Memory B cell (primary cell): Measurements from ENCODE around the gene RPS6KC1.
"Not testable (repeated sequence)": the region's sequence is repeated elsewhere in the genome, so short reads cannot be mapped to it uniquely, and the experiment has no call there.

ENCODE experiments used
- ATAC-seq: fragments of 150-1000 bp; cut with Tn5 transposase; 2 replicates; pipeline ENCODE4 v1.10.0; 2021; ENCODE audit warnings: low read depth, mild to moderate bottlenecking, moderate library complexity
- DNase-seq, 2 donors: peaks; one replicate each; pipeline ENCODE4 v3.0.0; 2022; ENCODE audit warnings: low spot score in 2 of 2
- H3K27ac Mint-ChIP-seq: one replicate; pipeline ENCODE4 v1.8.0; 2022; ENCODE audit warnings: mild to moderate bottlenecking, moderate library complexity, mixed read lengths
- H3K27me3 Mint-ChIP-seq: one replicate; pipeline ENCODE4 v1.8.0; 2022; ENCODE audit warnings: mixed read lengths
- H3K36me3 Mint-ChIP-seq: one replicate; pipeline ENCODE4 v1.8.0; 2022; ENCODE audit warnings: mild to moderate bottlenecking, mixed read lengths
- H3K4me1 Mint-ChIP-seq: one replicate; pipeline ENCODE4 v1.8.0; 2022; ENCODE audit warnings: mixed read lengths
- H3K4me3 Mint-ChIP-seq: one replicate; pipeline ENCODE4 v1.8.0; 2022; ENCODE audit warnings: mild to moderate bottlenecking, moderate library complexity, mixed read lengths
- H3K9me3 Mint-ChIP-seq: one replicate; pipeline ENCODE4 v1.8.0; 2022; ENCODE audit warnings: mixed read lengths

The RPS6KC1 gene

DNA sequence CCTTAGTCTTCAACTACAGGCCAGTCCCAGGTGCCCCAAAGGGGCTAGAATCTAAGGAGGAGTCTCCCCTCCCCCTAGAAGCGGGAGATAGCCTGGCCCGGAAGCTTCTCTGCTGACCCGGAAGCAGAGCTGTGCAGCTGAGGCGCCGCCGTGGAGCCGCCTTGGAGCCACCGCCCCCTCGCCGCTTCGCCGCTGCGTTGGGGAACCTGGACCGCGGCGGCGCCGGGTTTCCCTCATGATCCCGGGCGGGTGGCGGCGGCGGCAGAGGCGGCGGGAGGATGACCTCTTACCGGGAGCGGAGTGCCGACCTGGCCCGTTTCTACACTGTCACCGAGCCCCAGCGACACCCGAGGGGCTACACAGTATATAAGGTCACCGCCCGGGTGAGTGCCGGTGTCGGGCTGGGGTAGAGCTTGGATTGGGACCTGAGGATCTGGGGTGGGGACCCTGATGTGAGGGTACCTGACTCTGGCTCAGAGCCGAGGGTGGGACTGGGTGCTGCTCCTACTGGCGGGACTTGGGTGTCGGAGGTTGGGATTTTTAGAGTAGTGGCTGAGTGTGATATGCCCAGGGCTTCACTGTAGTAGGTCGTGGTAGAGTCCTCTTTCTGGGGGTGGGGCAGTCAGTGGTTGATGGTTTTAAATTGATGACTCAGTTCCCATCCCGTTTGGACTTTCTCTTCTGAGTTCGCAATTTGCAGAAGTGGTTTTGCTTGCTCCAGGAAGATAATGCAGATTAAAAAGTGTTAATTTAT is at the start of gene RPS6KC1:
Gene RPS6KC1 (plus strand): TSS at position 115 of the 754 bp plus-strand sequence. CDS start 164 bp downstream, at position 279.
- Mint-ChIP-seq H3K4me1 (peaks cover 15% of the 10 kb centered on the region), H3K4me3 (peak within 1 kb of the TSS; percentile 96), H3K27ac (peak within 1 kb of the TSS; percentile 88), H3K36me3 (peaks cover 8% of the 10 kb centered on the region), H3K27me3 (peaks cover 2% of the 10 kb centered on the region), H3K9me3 (peaks cover 4% of the 10 kb centered on the region)
- ATAC-seq = peak; percentile 97
- DNase-seq = peak; percentile 61 to 74

DNA sequence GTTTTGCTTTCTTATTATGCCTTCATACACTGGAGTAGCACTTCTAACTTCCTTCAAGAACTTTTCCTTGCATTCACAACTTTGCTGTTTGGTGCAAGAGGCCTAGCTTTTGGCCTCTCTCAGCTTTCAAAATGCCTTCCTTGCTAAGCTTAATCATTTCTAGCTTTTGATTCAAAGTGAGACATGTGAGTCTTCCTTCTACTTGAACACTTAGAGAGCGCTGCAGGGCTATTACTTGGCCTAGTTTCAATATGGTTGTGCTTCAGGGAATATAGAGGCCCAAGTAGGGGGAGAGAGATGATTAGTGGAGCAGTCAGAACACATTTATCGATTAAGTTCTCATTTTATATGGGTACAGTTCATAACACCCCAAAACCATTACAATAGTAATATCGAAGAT is 47.8 kb upstream of the RPS6KC1 start:
- Mint-ChIP-seq H3K4me1 (peaks cover 4% of the 10 kb centered on the region), H3K4me3 (no peak overlapping the region), H3K9me3 (no peaks in the 10 kb centered on the region), H3K27me3 (no peaks in the 10 kb centered on the region), H3K36me3 (peaks cover 20% of the 10 kb centered on the region), H3K27ac (no peak overlapping the region)
- ATAC-seq (no peak), DNase-seq (no peak)

- Mint-ChIP-seq H3K9me3 (no peaks in the 10 kb centered on the region), H3K27ac (peak overlapping the region; percentile 14), H3K4me3 (no peak overlapping the region), H3K27me3 (no peaks in the 10 kb centered on the region), H3K4me1 (peaks cover 21% of the 10 kb centered on the region), H3K36me3 (peaks cover 13% of the 10 kb centered on the region)
- no peak for ATAC-seq
- DNase-seq = no peak
These were observed 42.5 kb upstream of the RPS6KC1 start for GRCh38 chr1:213008564-213008963.

GRCh38 chr1:213014642-213015041 is 36.4 kb upstream of the RPS6KC1 start:
- Mint-ChIP-seq H3K27me3 (no peaks in the 10 kb centered on the region), H3K27ac (peak overlapping the region; percentile 98), H3K9me3 (no peaks in the 10 kb centered on the region), H3K4me3 (peak overlapping the region; percentile 100), H3K4me1 (peaks cover 25% of the 10 kb centered on the region), H3K36me3 (peaks cover 12% of the 10 kb centered on the region)
- no peak for ATAC-seq
- no peak for DNase-seq

GRCh38 chr1:213015099-213016050 is 35.7 kb upstream of the RPS6KC1 start, which contains the start of gene ANGEL2:
Gene ANGEL2 (minus strand): TSS chr1:213015867. CDS start chr1:213015671, 196 bp downstream.
- H3K9me3 Mint-ChIP-seq = no peaks in the 10 kb centered on the region
- ATAC-seq = peak; percentile 96
- peaks cover 12% of the 10 kb centered on the region for H3K36me3 Mint-ChIP-seq
- peak; percentile 85 to 88 for DNase-seq
- peak within 1 kb of the TSS; percentile 100 for H3K4me3 Mint-ChIP-seq
- peaks cover 25% of the 10 kb centered on the region for H3K4me1 Mint-ChIP-seq
- H3K27me3 Mint-ChIP-seq = no peaks in the 10 kb centered on the region
- H3K27ac Mint-ChIP-seq = peak within 1 kb of the TSS; percentile 98

DNA sequence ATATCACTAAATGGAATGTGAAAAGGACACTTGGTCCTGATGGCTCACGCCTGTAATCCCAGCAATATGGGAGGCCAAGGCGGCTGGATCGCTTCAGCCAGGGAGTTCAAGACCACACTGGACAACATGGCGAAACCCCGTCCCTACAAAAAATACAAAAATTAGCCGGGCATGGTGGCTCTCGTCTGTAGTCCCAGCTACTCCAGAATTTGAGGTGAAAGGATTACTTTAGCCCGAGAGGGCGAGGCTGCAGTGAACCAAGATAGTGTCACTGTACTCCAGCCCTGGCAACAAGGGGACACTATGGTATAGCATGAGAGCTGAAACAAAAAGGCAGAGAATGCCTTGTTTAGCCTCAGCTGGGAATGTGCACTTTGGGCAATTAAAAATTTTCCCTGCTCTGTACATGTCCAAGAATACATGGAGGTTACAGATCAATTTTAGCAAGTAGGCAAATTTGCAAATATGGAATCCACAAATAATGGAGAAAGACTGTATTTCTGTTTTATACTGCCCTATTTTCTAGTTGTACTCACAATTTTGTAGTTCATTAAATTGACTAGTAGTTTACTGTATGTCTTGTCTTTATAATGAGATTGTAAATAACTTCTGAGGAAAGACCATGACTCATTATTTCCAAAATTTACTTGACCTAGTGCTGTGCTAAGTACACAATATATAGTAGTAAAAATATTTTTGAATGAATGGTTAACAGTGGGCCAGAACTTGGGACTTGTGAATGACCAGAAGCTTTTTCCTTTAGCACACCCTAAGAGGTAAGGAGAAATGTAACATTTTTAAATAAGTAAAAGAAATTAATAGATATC is 33.4 kb upstream of the RPS6KC1 start:
- peaks cover 3% of the 10 kb centered on the region for H3K36me3 Mint-ChIP-seq
- no peak overlapping the region for H3K4me3 Mint-ChIP-seq
- ATAC-seq (no peak), DNase-seq (no peak)
- no peak overlapping the region for H3K27ac Mint-ChIP-seq
- H3K4me1 Mint-ChIP-seq = peaks cover 12% of the 10 kb centered on the region
- no peaks in the 10 kb centered on the region for H3K9me3 Mint-ChIP-seq
- H3K27me3 Mint-ChIP-seq = no peaks in the 10 kb centered on the region

- no peak for ATAC-seq
- DNase-seq = no peak
- H3K36me3 Mint-ChIP-seq = peaks cover 3% of the 10 kb centered on the region
- H3K9me3 Mint-ChIP-seq = no peaks in the 10 kb centered on the region
- H3K4me1 Mint-ChIP-seq = peaks cover 8% of the 10 kb centered on the region
- peaks cover 5% of the 10 kb centered on the region for H3K27me3 Mint-ChIP-seq
- no peak overlapping the region for H3K4me3 Mint-ChIP-seq
- no peak overlapping the region for H3K27ac Mint-ChIP-seq
These were observed 31.6 kb upstream of the RPS6KC1 start for GRCh38 chr1:213019450-213019849.

DNA sequence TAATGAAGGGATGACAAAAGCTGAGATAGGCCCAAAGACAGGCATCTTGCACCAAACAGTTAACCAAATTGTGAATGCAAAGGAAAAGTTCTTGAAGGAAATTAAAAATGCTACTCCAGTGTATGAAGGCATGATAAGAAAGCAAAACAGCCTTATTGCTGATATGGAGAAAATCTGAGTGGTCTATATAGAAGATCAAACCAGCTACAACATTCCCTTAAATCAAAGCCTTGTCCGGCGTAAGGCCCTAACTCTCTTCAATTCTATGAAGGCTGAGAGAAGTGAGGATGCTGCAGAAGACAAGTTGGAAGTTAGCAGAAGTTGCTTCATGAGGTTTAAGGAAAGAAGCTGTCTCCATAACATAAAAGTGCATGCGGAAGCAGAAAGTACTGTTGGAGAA is 31.0 kb upstream of the RPS6KC1 start:
- H3K27ac Mint-ChIP-seq = no peak overlapping the region
- peaks cover 5% of the 10 kb centered on the region for H3K4me1 Mint-ChIP-seq
- H3K27me3 Mint-ChIP-seq = peaks cover 6% of the 10 kb centered on the region
- peaks cover 3% of the 10 kb centered on the region for H3K36me3 Mint-ChIP-seq
- peaks cover under 1% of the 10 kb centered on the region for H3K9me3 Mint-ChIP-seq
- H3K4me3 Mint-ChIP-seq = no peak overlapping the region
- ATAC-seq (no peak), DNase-seq (no peak)

GRCh38 chr1:213027024-213027423 is 24.0 kb upstream of the RPS6KC1 start:
- not testable (repeated sequence) for H3K36me3 Mint-ChIP-seq, DNase-seq, H3K9me3 Mint-ChIP-seq, ATAC-seq, H3K4me1 Mint-ChIP-seq, H3K4me3 Mint-ChIP-seq, H3K27ac Mint-ChIP-seq
- peaks cover 27% of the 10 kb centered on the region for H3K27me3 Mint-ChIP-seq

GRCh38 chr1:213032651-213033050 is 18.4 kb upstream of the RPS6KC1 start:
- H3K4me3 Mint-ChIP-seq = no peak overlapping the region
- H3K9me3 Mint-ChIP-seq = no peaks in the 10 kb centered on the region
- H3K4me1 Mint-ChIP-seq = no peaks in the 10 kb centered on the region
- DNase-seq (no peak), ATAC-seq (no peak)
- H3K36me3 Mint-ChIP-seq = no peaks in the 10 kb centered on the region
- no peak overlapping the region for H3K27ac Mint-ChIP-seq
- peaks cover 26% of the 10 kb centered on the region for H3K27me3 Mint-ChIP-seq

- DNase-seq (no peak), ATAC-seq (no peak)
- no peaks in the 10 kb centered on the region for H3K36me3 Mint-ChIP-seq
- H3K27me3 Mint-ChIP-seq = peaks cover 24% of the 10 kb centered on the region
- no peaks in the 10 kb centered on the region for H3K9me3 Mint-ChIP-seq
- no peak overlapping the region for H3K4me3 Mint-ChIP-seq
- no peak overlapping the region for H3K27ac Mint-ChIP-seq
- H3K4me1 Mint-ChIP-seq = no peaks in the 10 kb centered on the region
These were observed 16.3 kb upstream of the RPS6KC1 start for GRCh38 chr1:213034713-213035112.

- H3K27ac Mint-ChIP-seq = no peak overlapping the region
- no peak for DNase-seq
- no peaks in the 10 kb centered on the region for H3K4me1 Mint-ChIP-seq
- H3K27me3 Mint-ChIP-seq = peaks cover 19% of the 10 kb centered on the region
- ATAC-seq = no peak
- H3K36me3 Mint-ChIP-seq = no peaks in the 10 kb centered on the region
- no peaks in the 10 kb centered on the region for H3K9me3 Mint-ChIP-seq
- H3K4me3 Mint-ChIP-seq = no peak overlapping the region
These were observed 15.5 kb upstream of the RPS6KC1 start for GRCh38 chr1:213035573-213035972.

DNA sequence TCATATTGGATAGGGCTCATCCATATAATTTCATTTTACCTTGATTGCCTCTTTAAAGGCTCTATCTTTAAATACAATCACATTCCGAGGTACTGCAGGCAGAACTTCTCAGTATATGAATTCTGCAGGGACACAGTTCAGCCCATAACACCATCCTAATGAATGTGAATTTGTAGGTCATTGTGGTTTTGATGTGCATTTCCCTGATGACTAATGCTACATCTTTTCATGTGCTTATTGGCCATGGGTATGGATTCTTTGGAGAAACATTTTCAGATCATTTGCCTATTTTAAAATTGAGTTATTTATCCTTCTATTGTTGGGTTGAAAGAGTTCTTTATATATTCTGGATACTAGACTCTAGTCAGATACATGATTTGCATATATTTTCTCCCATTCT is 9.6 kb upstream of the RPS6KC1 start:
- H3K27ac Mint-ChIP-seq = no peak overlapping the region
- no peak for ATAC-seq
- peaks cover 8% of the 10 kb centered on the region for H3K27me3 Mint-ChIP-seq
- no peaks in the 10 kb centered on the region for H3K9me3 Mint-ChIP-seq
- no peaks in the 10 kb centered on the region for H3K4me1 Mint-ChIP-seq
- DNase-seq = no peak
- no peaks in the 10 kb centered on the region for H3K36me3 Mint-ChIP-seq
- no peak overlapping the region for H3K4me3 Mint-ChIP-seq
